ENCODE measurements around the gene PTGDS. TPM values are rescaled to one million over a fixed set of nuclear protein-coding genes. Genes with fewer than 3 reads are reported as not detected.

Gene PTGDS
- total RNA-seq, 1 experiment from 2014 or later: 1.1 TPM

DNA sequence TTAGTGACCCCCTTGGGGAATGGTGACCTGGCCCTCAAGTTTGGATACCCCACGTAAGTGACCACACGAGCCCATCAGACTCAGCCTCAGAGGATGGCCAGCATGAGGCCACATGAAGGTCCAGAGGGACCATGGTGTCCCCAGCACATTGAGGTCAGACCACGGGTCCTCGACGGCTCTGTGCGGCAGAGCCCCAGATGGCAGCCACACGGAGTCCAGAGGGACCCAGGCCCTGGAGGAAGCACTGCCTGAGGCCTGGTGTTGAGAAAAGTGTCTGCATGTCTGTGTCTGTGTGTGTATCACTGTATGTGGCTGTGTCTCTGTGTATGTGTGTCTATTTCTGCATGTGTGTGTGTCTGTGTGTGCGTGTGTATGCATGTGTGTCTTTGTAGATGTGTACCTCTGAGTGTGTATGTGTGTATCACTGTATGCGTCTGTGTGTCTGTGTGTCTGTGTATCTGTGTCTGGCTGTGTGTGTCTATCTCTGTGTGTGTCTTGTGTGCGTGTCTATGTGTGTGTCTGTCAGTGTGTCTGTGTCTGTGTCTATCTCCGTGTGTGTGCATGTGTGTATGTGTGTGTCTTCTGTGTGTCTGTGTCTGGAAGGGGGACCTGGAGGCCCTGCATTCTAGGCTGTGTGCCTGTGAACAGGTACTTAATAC lies 6.5 kb downstream of the PTGDS start:
- ChIA-PET CTCF (no interaction called here), POLR2A (no interaction called here)
- Mint-ChIP-seq H3K36me3 (ENCODE audit: insufficient read depth, unreplicated experiment) (no peaks in the 10 kb centered on the region), H3K27me3 (ENCODE audit: insufficient read depth, unreplicated experiment) (no peaks in the 10 kb centered on the region), H3K9me3 (ENCODE audit: unreplicated experiment) (no peaks in the 10 kb centered on the region), H3K4me1 (ENCODE audit: insufficient read depth, unreplicated experiment) (no peaks in the 10 kb centered on the region), H3K4me3 (ENCODE audit: unreplicated experiment) (no peak overlapping the region), H3K27ac (ENCODE audit: low read depth, unreplicated experiment) (no peak overlapping the region)
- BruUV-seq (replicated peaks): no TSS peak
- no peak for DNase-seq (ENCODE audit: unreplicated experiment)
- intact Hi-C loops (cut with micrococcal nuclease): no loop called here
- TF ChIP-seq, protein P1, sequence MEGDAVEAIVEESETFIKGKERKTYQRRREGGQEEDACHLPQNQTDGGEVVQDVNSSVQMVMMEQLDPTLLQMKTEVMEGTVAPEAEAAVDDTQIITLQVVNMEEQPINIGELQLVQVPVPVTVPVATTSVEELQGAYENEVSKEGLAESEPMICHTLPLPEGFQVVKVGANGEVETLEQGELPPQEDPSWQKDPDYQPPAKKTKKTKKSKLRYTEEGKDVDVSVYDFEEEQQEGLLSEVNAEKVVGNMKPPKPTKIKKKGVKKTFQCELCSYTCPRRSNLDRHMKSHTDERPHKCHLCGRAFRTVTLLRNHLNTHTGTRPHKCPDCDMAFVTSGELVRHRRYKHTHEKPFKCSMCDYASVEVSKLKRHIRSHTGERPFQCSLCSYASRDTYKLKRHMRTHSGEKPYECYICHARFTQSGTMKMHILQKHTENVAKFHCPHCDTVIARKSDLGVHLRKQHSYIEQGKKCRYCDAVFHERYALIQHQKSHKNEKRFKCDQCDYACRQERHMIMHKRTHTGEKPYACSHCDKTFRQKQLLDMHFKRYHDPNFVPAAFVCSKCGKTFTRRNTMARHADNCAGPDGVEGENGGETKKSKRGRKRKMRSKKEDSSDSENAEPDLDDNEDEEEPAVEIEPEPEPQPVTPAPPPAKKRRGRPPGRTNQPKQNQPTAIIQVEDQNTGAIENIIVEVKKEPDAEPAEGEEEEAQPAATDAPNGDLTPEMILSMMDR (IDR thresholded peaks at IDR 0.05; ENCODE audit: unreplicated experiment): no peak

DNA sequence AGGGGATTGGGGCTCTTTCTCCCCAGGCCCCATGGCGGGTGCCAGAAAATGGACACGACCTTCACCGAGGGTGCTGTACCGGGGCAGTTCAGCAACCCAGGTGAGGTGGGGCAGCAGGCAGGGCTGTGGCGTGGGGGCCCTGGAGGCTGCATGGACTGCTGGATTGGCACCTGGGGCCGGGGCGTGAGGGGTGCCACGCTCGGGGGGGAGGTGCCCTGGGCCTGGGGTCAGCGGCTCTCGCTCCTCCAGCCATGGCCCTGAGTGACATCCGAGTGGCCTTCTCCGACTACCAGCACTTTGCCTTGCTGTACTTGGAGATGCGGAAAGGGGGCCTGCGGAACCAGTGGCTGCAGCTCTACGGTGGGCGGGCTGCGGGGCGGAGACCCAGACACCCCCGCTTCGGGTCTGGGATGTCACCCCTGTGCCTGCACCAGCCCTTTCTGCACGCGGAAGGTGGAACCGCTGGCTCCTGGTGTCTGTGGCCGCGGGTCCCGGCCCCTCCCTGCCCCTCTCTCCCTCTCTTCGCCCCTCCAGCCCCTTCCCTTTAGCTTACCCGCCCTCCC lies 7.2 kb downstream of the PTGDS start:
- no peaks in the 10 kb centered on the region for H3K36me3 Mint-ChIP-seq (ENCODE audit: insufficient read depth, unreplicated experiment)
- no peak for DNase-seq (ENCODE audit: unreplicated experiment)
- POLR2A ChIA-PET: no interaction called here
- CTCF ChIA-PET: interaction anchor here (0.9 kb wide), 1 partner anchor 44 kb away, joined by 4 read pairs; no protein-coding TSS in a partner anchor
- H3K27ac Mint-ChIP-seq (ENCODE audit: low read depth, unreplicated experiment): no peak overlapping the region
- intact Hi-C loops (cut with micrococcal nuclease): no loop called here
- H3K27me3 Mint-ChIP-seq (ENCODE audit: insufficient read depth, unreplicated experiment): no peaks in the 10 kb centered on the region
- BruUV-seq (replicated peaks): no TSS peak
- no peaks in the 10 kb centered on the region for H3K4me1 Mint-ChIP-seq (ENCODE audit: insufficient read depth, unreplicated experiment)
- H3K4me3 Mint-ChIP-seq (ENCODE audit: unreplicated experiment): no peak overlapping the region
- TF ChIP-seq, protein P1 (IDR thresholded peaks at IDR 0.05; ENCODE audit: unreplicated experiment): no peak
- H3K9me3 Mint-ChIP-seq (ENCODE audit: unreplicated experiment): no peaks in the 10 kb centered on the region

DNA sequence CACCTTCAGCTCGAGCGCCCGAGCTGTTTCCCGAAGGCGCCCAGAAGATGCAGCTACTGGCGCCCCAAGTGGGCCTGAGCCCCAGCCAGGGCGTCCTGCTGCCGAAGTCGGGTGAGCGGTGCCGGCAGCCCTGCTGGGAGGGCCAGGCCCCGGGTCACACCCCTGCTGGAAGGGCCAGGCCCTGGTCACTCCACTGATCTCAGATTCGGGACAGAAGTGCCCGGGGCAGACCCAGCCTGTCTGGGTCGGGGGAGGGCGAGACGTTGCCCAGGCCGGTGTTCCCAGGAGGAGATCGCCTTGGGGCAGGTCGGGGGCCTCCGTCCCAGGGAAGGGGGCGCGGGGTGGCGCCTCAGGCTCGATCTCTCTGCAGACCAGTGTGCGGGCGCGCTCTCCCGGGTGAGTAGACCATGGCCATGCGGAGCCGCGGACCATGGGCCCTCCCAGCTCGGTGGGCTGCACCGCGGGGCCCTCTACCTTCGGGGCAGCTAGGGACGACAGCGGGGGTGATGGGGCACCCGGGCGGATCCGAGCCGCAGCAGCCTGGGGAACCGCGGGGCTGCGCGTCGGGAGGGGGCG lies 7.8 kb downstream of the PTGDS start:
- H3K4me1 Mint-ChIP-seq (ENCODE audit: insufficient read depth, unreplicated experiment): no peaks in the 10 kb centered on the region
- no peak overlapping the region for H3K27ac Mint-ChIP-seq (ENCODE audit: low read depth, unreplicated experiment)
- no peak overlapping the region for H3K4me3 Mint-ChIP-seq (ENCODE audit: unreplicated experiment)
- TF ChIP-seq, protein P1 (IDR thresholded peaks at IDR 0.05; ENCODE audit: unreplicated experiment): no peak
- BruUV-seq (replicated peaks): no TSS peak
- DNase-seq (ENCODE audit: unreplicated experiment): no peak
- no peaks in the 10 kb centered on the region for H3K27me3 Mint-ChIP-seq (ENCODE audit: insufficient read depth, unreplicated experiment)
- H3K9me3 Mint-ChIP-seq (ENCODE audit: unreplicated experiment): no peaks in the 10 kb centered on the region
- ChIA-PET CTCF (interaction anchor here (0.9 kb wide), 1 partner anchor 44 kb away, joined by 4 read pairs; no protein-coding TSS in a partner anchor), POLR2A (no interaction called here)
- intact Hi-C loops (cut with micrococcal nuclease): no loop called here
- no peaks in the 10 kb centered on the region for H3K36me3 Mint-ChIP-seq (ENCODE audit: insufficient read depth, unreplicated experiment)

DNA sequence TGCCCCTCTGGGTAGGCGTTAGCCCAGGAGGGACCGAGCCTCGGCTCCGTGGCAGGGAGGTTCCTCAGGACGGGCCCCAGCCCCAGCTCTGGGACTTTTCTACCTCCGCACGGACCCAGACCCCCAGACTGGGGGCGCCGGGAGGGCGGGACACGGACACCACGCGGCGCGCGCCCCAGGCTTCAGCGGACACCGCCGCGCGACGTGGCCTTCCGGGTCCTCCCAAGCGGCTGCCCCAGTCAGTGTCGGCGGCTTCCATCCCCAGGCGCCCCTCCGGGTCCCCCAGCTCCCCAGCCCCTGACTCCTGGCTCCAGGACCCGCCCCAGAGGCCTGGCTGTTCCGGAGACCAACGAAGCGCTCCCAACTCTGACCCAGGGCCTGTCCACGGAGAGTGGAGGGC lies 8.5 kb downstream of the PTGDS start:
- Mint-ChIP-seq H3K4me1 (ENCODE audit: insufficient read depth, unreplicated experiment) (no peaks in the 10 kb centered on the region), H3K27ac (ENCODE audit: low read depth, unreplicated experiment) (no peak overlapping the region), H3K36me3 (ENCODE audit: insufficient read depth, unreplicated experiment) (no peaks in the 10 kb centered on the region), H3K9me3 (ENCODE audit: unreplicated experiment) (no peaks in the 10 kb centered on the region), H3K4me3 (ENCODE audit: unreplicated experiment) (no peak overlapping the region), H3K27me3 (ENCODE audit: insufficient read depth, unreplicated experiment) (no peaks in the 10 kb centered on the region)
- no TSS peak for BruUV-seq (replicated peaks)
- TF ChIP-seq, protein P1 (IDR thresholded peaks at IDR 0.05; ENCODE audit: unreplicated experiment): no peak
- no peak for DNase-seq (ENCODE audit: unreplicated experiment)
- CTCF ChIA-PET: interaction anchor here (0.9 kb wide), 1 partner anchor 43 kb away, joined by 4 read pairs; no protein-coding TSS in a partner anchor
- intact Hi-C loops (cut with micrococcal nuclease): no loop called here
- POLR2A ChIA-PET: no interaction called here
